ENCODE measurements around the gene PRDM15.
"Not testable (repeated sequence)": the region's sequence is repeated elsewhere in the genome, so short reads cannot be mapped to it uniquely, and the experiment has no call there.

Gene PRDM15

DNA sequence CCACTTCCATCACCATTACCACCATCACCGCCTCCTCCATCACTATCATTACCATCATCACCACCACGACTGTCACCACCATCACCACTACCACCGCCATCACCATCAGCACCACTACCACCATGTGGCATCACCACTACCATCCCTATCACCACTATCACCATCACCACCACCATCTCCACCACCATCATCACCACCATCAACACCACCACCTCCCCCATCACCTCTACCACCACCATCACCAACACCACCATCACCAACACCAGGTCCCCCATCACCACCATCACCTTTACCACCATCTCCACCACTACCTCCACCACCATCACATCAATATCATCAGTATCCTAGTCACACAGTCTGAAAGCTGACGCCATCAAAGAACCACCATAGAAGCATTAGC lies 72.4 kb downstream of the PRDM15 start:
- no peak for DNase-seq (ENCODE audit: low read depth in 2 of 2)

DNA sequence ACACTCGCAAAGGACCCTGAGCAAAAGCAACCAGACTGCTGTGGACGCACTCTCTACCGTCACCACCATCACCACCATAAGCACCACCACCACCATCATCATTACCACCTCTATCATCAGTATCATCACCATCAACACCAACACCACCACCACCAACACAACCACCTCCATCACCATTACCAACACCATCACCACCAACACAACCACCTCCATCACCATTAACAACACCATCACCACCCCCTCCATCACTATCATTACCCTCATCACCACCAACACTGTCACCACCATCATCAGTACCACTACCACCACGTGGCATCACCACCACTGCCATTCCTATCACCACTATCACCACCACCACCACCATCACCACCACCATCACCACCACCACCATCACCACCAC lies 73.5 kb downstream of the PRDM15 start:
- no peak for DNase-seq (ENCODE audit: low read depth in 2 of 2)

DNA sequence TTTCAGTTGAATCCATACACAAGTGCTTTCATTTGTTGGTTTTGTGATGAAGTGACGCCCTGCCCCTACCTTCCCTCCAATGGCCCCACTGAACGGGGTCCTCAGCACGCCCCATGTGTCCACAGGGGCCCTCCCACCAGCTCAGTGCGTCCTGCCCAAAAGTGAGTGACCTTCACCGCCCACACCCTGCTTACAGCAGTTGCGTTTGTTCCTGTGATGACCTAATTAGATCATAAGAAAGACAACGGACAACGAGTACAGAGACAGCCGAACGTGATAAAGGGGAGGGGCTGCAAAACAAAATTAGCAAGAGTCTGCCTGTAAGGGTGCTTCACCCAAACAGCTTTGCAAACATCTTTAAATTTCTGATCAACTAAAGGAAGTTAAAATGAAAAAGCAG lies 74.1 kb downstream of the PRDM15 start:
- DNase-seq (ENCODE audit: low read depth in 2 of 2): no peak

DNA sequence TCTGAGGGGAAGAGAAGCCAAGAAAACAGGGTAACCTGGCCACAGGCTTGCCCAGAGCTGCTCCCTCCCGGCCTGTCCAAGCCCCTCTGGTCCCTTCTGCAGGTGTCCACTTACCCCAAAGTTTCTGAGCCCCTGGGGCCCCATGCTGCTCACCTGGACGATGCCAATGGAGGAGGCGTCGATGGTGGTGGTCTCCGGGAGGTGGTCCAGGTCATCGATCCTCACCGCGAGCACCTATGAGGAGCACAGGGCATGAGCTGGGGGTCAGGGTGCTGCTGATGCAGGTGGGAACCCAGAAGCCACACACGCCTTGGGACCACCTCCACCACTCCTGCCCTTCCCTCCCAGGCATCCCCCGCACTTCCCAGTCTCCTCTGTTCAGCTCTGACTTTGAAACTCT lies 74.8 kb downstream of the PRDM15 start:
- no peak for DNase-seq (ENCODE audit: low read depth in 2 of 2)

DNA sequence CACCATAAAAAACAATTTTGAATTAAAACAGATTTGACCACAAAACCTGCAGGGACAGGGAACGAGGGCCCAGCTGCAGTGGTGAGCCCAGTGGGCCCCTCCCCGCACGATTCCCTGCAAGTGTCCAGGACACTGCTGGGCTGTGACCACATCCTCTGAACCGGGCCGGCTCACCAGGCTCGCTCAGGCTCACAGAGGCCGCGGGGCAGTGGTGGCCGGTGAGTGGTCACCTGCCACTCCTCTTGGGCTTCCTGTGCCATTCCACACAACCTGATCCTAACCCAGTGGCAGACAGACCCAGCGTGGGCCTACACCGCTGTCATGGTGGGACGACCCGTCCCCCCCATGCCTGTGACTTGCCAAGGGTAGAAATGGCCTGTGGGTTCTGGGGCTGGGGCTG lies 75.8 kb downstream of the PRDM15 start:
- DNase-seq (ENCODE audit: low read depth in 2 of 2): no peak

DNA sequence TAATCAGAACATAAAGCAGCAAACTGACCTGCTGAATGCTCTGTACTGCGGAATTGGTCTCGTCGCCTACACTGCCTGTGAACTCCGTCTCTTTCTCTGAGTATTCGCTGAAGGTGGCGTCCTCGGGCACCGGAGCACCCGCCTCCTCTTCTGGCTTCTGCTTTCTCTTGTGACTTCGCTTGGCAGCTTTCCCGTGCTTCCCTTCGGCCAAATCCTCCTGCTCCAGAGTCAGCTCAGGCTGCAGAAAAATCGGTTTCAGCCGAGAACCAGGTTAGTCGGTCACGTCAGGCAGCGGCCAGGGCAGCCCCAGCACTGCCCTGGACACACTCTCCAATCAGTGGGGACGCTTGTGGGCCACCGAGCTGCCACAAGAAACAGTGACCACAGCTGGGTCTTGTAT lies 76.5 kb downstream of the PRDM15 start:
- DNase-seq (ENCODE audit: low read depth in 2 of 2): no peak

DNA sequence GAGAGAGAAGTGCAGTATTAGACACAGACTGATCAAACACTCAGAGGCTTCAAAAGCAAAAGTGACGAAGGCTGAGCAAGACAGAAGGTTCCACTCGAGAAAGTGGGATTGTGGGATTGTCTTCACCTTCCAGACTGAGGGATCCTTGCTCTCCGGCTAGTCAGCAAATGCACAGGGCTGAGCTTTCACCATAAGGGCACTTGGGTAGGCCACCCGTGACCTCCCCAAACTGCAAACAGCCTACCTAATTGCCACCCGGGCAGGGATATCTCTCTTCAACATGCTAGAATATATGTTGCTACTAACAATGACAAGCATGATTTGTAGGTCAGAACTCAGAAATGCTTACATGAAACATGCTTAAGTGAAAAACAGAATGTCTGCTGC lies 77.0 kb downstream of the PRDM15 start:
- no peak for DNase-seq (ENCODE audit: low read depth in 2 of 2)

DNA sequence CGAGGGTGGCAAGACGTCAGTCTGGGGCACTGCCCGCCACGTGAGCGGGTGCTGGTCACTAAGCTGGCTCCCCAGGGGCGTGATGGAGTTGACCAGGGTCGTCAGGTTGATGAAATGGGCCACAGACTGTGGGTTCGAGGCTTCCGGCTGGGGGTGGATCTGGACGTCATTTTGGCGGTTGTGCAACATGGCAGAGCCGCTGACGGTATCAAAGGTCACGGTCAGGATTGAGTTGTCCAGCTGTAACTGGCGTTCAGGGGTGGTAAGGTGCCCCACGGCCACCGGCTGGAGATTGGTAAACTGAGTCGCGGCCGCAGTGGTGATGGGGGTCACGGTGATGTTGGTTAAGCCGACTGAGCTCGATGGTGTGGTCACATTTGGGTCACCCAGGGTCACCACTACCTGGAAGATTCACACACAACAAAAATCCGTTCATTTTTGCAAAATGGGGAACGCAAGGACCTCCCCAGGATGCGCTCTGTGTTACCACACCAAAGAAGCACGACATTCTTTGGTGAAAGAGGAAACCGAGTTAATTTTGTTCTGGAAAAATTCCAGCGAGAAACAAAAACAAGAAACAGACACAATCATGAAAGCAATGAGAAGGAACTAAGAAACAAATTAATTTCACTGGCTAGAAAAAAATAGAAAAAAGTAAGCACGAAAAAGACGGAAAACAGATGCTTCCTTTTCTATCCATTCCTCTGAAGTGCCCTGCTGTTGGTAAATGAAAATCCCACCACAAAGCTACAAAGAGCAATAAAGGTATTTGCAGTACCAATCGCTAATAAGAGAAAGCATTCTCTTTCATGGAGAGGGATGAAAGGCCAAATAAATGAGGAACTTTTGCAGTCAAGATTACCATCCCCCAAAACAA lies 77.6 kb downstream of the PRDM15 start:
- DNase-seq (ENCODE audit: low read depth in 2 of 2): no peak

DNA sequence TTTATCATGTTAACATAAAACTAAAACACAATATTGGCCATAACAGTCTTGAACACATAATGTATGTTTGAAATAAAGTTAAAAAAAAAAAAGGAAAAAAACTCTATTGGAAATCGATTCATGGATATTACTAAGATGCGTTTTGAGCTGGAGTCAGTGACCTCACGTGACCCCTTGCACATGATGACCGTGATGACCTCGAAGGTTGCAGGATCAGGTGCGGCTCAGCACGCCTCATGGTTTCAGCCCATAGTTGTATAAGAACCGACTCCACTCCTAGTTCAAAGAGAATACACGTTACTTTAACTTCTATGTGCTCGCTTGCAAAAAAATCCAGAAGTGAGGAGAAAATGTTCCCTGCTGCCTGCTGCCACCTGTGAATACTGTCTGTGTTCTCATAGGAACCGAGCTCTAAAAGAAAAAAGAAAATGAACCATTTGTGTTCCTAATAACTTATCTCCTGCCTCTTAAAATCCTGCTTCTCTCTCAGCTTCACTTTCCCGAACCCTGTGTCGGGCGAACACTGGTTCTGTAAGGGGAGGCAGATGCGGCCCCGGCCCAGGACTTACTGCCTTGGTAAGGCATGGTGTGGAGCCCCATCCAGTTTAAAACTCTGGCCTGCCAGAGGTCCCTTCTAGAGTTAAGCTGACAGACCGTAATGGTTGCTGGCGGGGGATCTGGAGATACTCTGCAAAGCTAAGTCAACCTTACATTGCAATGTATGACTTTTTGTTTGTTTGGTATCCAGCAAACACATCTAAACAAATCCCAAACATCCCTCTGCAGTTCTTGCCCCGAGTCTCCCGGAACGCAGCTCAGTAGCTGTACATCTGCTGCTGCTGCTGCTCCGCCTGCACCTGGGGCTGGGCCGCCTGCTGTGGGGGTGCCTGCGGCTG lies 78.5 kb downstream of the PRDM15 start:
- DNase-seq (ENCODE audit: low read depth in 2 of 2): no peak

DNA sequence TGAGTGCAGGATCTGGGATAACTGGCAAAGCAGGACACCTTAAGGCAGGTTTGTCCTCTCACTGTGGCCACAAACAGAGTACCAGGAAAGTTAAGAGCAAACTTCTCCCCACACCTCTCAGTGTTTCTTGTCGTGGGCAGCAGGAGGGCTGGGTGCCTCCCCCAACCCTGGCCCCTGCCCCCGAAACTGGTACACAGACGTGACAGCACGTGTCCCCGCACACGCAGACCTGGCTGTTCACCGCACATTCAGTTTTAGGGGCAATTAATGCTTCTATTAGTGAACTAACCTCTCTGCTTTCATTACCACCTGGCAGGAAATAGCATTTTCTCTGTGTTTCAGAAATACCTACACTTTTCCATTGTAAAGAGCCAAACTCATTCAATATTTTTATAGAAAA lies 79.4 kb downstream of the PRDM15 start:
- DNase-seq (ENCODE audit: low read depth in 2 of 2): no peak

DNA sequence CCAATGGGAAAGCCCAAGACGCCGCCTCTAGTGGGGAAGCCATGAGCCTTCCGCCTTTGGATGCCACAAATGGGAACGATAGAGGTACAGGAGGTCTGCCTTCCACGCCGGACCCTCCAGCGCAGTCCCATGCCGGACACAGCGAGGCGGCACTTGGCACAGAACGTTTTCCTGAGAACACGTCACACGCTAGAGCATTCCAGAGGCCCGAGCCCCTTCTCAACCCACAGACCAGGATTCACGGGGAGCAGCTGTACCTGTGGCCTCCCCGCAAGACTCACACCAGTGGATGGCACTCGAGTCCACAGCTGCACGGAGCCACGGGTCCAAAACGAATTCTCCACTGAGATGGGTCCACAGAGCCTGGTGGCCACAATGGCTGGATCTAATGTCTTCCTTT lies 80.8 kb downstream of the PRDM15 start:
- no peak for DNase-seq (ENCODE audit: low read depth in 2 of 2)

DNA sequence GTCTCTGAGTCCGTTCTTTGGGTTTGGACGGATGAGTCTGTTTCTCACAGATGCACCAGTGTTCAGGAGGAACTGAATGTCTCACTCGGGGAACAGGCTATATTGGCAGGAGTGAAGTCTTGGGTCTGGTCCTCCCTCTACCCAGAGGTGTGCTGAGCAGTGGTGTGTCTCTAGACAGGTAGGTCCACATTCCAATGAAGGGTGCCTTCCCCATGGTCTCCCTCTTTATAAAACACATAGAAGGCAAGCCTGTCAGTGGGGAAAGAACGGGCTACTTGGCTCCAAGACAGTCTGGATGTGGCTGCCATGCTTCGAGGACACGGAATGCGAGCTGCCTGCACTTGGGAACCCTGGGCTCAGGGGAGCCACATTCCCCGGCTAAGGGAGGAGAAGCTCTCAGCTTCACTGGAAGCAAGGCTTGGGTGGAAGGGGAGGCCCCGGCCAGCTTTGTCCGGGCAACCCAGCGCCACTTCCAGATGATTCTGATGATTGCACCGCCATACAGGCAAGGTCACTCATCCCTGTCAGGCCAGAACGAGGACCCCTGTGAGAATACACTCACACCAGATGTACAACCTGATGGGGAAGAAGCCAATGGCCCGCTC lies 82.6 kb downstream of the PRDM15 start:
- no peak for DNase-seq (ENCODE audit: low read depth in 2 of 2)

DNA sequence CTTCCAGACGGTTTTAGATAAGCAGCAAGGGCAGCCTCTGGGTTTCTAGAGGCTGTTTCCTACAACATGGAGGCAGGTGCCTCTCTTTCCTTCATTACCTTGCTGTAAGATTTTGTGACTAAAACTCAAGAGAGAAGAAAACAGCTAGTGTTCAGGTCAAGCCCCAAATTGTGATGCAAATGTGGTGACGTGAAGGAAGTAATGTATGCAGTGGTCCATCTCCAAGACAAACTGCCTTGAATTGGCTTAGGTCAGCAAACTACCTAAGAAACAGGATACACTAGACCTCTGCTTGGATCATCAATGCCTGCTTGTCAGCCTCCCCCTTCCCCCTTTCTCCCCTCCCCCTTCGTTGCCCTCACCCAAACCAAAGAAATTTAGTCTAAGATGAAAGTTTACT lies 83.4 kb downstream of the PRDM15 start:
- no peak for DNase-seq (ENCODE audit: low read depth in 2 of 2)

DNA sequence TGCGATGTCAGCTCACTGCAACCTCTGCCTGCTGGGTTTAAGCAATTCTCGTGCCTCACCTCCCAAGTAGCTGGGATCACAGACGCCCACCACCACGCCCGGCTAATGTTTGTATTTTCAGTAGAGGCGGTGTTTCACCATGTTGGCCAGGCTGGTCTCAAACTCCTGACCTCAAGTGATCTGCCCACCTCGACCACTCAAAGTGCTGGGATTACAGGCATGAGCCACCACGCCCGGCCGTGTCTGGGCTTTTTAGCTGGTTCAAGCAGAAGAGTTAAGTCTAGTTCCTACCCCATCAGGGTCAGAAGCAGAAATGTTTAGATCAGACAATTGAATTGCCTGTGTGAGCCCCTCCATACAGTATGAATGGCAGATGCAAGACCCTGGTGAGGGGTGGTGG lies 84.5 kb downstream of the PRDM15 start:
- no peak for DNase-seq (ENCODE audit: low read depth in 2 of 2)

DNA sequence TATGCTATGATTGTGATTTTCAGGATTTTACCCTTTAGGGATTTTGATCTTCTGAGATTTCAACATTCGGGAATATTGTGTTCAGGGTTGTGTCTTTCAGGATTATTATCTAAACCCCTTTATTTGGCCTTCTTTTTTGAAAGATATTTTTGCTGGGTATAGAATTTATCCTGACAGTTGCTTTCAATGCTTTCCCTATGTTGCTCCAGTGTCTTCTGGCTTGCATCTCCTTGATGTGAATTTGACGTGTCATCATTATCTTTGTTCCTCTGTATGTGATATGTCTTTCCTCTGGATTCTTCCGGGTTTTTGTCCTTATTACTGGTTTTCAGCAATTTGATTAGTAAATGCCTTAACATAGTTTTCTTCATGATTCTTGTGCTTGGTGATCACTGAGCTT lies 86.4 kb downstream of the PRDM15 start:
- DNase-seq (ENCODE audit: low read depth in 2 of 2): no peak

DNA sequence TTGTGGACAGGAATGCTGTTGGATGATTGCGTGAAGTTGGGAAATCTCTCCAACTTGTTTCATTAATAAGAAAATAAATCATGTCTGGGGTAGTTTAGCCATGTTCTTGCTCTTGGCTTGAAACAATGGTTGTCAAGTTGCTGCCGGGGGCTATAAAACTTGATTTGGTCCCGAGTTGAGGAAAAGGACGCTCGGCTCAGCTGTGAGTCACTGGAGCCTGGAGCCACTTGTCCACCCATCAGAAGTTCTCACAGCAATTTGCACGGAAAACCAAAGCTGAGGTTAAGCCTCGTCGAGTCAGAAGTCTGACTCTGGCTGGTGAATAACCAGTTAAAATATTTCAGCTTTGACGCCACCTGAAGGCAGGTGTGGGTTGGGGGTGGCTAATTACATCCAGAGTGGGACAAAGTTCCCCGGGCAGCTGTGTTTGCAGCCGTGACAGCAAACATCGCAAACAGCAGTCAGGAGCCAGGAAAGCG lies 92.6 kb downstream of the PRDM15 start:
- DNase-seq (ENCODE audit: low read depth in 2 of 2): no peak

DNA sequence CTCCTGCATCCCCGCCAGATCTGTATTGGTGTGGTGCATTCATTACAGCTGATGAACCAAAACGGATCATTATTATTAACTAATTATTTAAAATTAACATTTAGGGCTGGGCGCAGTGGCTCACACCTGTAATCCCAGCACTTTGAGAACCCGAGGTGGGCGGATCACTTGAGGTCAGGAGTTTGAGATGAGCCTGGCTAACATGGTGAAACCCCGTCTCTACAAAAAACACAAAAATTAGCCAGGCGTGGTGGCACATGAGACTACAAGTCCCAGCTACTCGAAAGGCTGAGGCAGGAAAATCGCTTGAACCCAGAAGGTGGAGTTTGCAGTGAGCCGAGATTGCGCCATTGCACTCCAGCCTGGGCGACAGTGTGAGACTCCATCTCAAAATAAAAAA lies 93.9 kb downstream of the PRDM15 start:
- not testable (repeated sequence) for DNase-seq (ENCODE audit: low read depth in 2 of 2)

DNA sequence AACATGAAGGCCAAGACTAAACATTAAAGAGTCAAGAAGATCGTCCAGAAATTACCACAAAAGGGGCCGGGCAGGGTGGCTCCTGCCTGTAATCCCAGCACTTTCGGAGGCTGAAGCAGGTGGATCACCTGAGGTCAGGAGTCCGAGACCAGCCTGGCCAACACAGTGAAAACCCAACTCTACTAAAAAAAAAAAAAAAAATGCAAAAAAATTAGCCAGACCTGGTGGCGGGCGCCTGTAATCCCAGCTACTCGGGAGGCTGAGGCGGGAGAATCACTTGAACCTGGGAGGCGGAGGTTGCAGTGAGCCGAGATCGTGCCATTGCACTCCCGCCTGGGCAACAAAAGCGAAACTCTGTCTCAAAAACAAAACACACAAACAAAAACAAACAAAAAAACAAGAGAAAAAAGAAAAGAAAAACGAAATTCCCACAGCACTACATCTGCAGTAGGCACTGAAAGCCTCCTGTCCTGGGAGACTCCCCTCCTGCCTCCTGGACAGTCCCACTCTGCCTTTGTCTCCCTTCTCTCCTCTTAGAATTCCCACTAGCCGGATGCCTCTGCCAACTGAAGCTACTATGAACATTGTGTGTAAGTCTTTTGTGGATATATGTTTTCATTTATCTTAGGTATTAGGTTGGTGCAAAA lies 94.6 kb downstream of the PRDM15 start:
- no peak for DNase-seq (ENCODE audit: low read depth in 2 of 2)

DNA sequence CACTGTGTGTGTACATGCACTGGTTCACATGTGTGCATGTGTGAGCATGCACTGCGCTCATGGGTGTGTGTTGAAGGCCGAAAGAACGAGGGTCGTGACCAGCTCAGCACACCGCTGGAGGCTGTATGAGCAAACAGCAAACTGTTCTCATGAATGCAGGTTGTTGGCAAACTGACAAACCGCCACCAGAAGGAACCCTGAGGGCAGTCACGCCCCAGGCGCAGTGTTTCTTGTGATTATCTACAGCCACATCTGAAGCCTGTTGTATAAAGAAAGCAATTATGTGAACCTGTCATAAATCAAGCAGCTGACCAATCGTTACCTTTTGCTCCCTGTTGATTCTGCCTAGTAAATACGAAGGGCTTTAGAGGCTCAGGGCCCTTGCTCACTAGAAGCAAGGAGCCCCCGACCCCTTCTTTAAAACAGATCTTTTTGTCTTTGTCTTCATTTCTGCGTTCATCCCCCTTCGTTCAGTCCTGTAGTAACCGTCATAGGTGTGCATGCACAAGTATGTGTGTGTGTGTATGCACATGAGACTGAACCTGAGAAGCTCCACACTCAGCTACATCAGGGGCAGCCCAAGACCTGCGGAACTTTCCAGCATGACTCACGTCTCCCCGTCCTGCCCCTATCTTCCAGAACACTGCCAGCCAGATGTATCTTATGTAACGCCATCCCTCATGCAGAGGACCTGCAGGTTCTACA lies 95.5 kb downstream of the PRDM15 start:
- no peak for DNase-seq (ENCODE audit: low read depth in 2 of 2)

DNA sequence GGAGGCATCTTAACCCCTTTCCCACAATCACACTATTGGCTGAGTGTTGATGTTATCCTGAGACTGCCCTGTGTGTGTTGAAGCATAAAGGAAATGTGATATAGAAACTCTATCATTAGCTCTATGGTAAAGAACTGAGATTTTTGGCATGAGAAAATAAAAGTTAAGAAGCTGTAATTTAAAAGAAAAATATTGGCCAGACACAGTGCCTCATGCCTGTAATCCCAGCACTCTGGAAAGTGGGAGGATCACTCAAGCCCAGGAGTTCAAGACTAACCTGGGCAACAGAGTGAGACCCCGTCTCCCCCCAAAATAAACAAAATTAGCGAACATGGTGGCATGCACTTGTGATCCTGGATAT lies 98.1 kb downstream of the PRDM15 start:
- DNase-seq (ENCODE audit: low read depth in 2 of 2): no peak

DNA sequence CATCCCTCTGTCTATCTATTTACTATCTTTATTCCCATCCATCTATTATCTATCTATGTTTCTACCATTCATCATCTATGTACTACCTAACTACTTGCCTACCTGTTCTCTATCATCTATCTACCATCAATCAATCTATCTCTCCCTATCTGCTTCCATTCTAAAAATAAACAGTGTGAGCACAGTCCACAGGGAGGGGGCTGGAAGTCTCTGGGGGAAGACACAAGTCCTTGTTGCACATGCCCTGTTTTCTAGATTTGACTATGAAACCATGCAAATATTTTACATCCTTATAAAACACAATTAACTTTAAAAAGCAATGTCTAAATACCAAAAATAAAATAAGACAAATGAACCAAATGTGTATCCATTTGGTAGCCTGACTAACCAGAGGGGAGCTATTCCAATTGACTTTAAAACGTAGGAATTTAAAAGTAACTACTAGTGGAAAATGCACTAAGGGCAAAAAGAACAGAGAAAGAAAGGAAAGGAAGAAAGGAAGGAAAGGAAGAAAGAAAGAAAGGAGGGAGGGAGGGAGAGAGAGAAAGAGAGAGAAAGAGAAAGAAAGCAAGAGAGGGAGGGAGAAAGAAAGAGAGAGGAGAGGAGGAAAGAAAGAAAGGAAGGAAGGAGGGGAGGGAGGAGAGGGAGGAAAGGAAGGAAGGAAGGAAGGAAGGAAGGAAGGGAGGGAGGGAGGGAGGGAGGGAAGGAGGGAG lies 98.7 kb downstream of the PRDM15 start:
- DNase-seq (ENCODE audit: low read depth in 2 of 2): no peak

All from stimulated activated CD4-positive, alpha-beta T cell treated with anti-CD3 and anti-CD28 coated beads, Interleukin-15, amount 100 ng/mL, for 48 hours (primary cell).